ENCODE measurements around the gene GPAM.

DNA sequence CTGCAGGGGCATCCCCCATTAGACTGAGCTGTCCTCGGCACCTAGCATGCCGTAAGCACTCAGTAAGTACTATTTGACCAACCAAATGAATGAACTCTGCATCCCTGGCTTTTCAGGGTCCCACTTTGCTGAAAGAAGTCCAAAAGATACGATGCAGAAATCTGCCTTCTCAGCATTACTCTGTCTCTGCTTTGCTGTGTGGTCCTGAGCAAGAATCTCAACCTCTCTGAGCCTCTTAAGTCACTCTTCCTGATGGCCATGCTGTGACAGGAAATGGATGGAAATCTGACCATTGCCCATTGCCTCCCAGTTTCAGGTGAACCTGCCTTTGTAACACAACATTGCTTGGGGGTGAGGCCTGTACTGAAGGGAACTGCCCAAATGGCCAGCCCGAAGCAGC, 48.0 kb downstream of the GPAM start:
- no peak for TF ChIP-seq POLR2A (IDR thresholded peaks at IDR 0.05)
- TF ChIP-seq CTCF (IDR thresholded peaks at IDR 0.05), result no peak
- no peak for TF ChIP-seq POLR2AphosphoS5 (IDR thresholded peaks at IDR 0.05)

Data from upper lobe of left lung (tissue), 4 donors.